ENCODE measurements around the gene PPFIA3. TPM values are rescaled to one million over a fixed set of nuclear protein-coding genes. Genes with fewer than 3 reads are reported as not detected.

Gene PPFIA3
- total and polyA plus RNA-seq, 8 donors: 0.45 to 19.7 (median 7.6) TPM

DNA sequence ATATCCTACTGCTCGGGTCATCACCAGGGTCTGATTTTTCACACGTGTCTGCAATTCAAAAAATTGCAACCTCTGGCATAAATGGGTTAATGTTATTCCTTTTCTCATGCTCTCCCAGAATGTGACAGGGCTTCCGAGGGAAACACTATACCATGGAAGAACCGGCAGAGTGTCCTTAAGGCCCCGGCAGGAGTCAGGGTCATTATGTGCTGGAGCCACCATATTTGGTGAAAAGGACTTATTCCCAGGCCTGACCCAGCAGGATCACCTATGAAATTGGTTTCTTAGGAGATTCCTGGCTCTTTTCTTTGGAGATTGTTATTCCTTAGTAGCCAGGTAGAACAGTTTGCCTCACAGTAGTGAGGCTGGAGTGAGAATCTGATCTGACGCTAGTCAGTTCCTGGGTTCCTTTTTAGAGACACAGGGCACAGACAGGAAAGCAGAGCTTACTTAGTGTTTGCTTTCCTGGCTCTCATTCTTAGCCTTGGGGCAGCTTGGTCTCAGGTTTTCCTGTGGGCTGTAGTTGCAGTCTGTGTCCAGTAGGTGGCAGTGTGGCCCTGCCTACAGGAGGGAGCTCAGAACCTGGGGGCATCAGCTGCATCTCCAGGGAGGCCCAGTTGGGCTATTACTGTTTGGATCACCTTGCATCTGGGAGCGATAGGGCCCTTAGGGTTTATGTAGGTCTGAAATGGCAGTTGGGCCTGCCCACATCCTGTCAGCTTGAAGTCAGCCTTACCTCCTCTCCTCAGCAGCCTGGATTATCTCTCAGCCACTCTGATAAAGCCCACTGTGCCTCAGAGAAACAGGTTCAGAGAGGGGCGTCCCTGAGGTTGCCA, 21.7 kb upstream of the PPFIA3 start:
- Histone ChIP-seq H3K36me3 (peaks cover 90 to 100% (median 99%) of the 10 kb centered on the region in 4 donors), H3K9me3 (no peaks in the 10 kb centered on the region), H3K4me3 (no peak overlapping the region), H3K27ac (peak overlapping the region in 3 of 5 donors; percentile 7 to 45 (median 29)), H3K27me3 (no peaks in the 10 kb centered on the region), H3K4me1 (peaks cover 0 to 31% (median 25%) of the 10 kb centered on the region in 4 donors)
- TF ChIP-seq EP300 (IDR thresholded peaks at IDR 0.05) (no peak), POLR2AphosphoS5 (IDR thresholded peaks at IDR 0.05) (peak in 1 of 3 donors; percentile 74)
- TF ChIP-seq, protein P1, sequence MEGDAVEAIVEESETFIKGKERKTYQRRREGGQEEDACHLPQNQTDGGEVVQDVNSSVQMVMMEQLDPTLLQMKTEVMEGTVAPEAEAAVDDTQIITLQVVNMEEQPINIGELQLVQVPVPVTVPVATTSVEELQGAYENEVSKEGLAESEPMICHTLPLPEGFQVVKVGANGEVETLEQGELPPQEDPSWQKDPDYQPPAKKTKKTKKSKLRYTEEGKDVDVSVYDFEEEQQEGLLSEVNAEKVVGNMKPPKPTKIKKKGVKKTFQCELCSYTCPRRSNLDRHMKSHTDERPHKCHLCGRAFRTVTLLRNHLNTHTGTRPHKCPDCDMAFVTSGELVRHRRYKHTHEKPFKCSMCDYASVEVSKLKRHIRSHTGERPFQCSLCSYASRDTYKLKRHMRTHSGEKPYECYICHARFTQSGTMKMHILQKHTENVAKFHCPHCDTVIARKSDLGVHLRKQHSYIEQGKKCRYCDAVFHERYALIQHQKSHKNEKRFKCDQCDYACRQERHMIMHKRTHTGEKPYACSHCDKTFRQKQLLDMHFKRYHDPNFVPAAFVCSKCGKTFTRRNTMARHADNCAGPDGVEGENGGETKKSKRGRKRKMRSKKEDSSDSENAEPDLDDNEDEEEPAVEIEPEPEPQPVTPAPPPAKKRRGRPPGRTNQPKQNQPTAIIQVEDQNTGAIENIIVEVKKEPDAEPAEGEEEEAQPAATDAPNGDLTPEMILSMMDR (IDR thresholded peaks at IDR 0.05): peak in 6 of 7 experiments; percentile 64 to 99 (median 98)
- 34 to 52% (median 38%) methylated on average over 7 to 8 of the region's 8 CpGs for WGBS, 5 donors
- peak; percentile 82 to 90 for DNase-seq
- intact Hi-C loops (cut with DNase I; ENCODE audit: low total_unique reads): loop anchor here (5.0 to 10.0 kb wide), 2 partner anchors 57 to 110 kb away; partner anchors contain the start of genes HRC and TRPM4

DNA sequence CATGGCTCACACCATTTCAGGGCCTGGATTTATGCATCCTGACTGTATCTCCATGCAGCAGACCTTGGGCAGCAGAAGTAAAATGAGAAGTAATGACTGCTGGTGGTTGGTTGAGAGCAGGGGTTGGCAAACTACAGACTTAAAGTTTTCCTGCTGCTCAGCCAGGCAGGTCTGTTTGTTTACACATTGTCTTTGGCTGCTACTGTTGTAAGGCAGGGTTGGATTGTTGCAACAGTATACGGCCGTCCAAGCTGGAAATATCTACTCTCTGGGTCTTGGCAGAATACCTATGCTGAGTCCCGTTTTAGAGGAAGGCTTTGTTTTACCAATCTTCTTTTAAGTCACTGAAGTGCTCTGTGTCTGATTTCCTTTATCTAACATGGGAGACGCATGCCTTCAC, 20.5 kb upstream of the PPFIA3 start:
- intact Hi-C loops (cut with DNase I; ENCODE audit: low total_unique reads): loop anchor here (5.0 to 10.0 kb wide), 2 partner anchors 56 to 109 kb away; partner anchors contain the start of genes HRC and TRPM4
- DNase-seq: peak in 1 of 2 donors; percentile 53
- H3K4me1 ChIP-seq: peaks cover 0 to 31% (median 25%) of the 10 kb centered on the region in 4 donors
- H3K36me3 ChIP-seq: peaks cover 91 to 100% (median 99%) of the 10 kb centered on the region in 4 donors
- 28 to 52% (median 46%) methylated on average over 4 of the region's 4 CpGs for WGBS, 5 donors
- no peaks in the 10 kb centered on the region for H3K9me3 ChIP-seq
- TF ChIP-seq EP300 (IDR thresholded peaks at IDR 0.05) (no peak), POLR2A (IDR thresholded peaks at IDR 0.05) (no peak), POLR2AphosphoS5 (IDR thresholded peaks at IDR 0.05) (no peak)
- TF ChIP-seq, protein P1 (IDR thresholded peaks at IDR 0.05): no peak
- no peak overlapping the region for H3K27ac ChIP-seq
- no peaks in the 10 kb centered on the region for H3K27me3 ChIP-seq
- H3K4me3 ChIP-seq: no peak overlapping the region

GRCh38 chr19:49101160-49101559, 18.2 kb upstream of the PPFIA3 start:
- Histone ChIP-seq H3K9me3 (no peaks in the 10 kb centered on the region), H3K36me3 (peaks cover 95 to 100% (median 99%) of the 10 kb centered on the region in 4 donors), H3K27ac (no peak overlapping the region), H3K27me3 (no peaks in the 10 kb centered on the region), H3K4me3 (no peak overlapping the region), H3K4me1 (peaks cover 0 to 23% (median 18%) of the 10 kb centered on the region in 4 donors)
- TF ChIP-seq, protein P1 (IDR thresholded peaks at IDR 0.05): no peak
- TF ChIP-seq POLR2A (IDR thresholded peaks at IDR 0.05) (no peak), EP300 (IDR thresholded peaks at IDR 0.05) (no peak), POLR2AphosphoS5 (IDR thresholded peaks at IDR 0.05) (no peak)
- WGBS, 5 donors: 74 to 83% (median 77%) methylated on average over 12 of the region's 12 CpGs
- no peak for DNase-seq
- intact Hi-C loops (cut with DNase I; ENCODE audit: low total_unique reads): no loop called here

DNA sequence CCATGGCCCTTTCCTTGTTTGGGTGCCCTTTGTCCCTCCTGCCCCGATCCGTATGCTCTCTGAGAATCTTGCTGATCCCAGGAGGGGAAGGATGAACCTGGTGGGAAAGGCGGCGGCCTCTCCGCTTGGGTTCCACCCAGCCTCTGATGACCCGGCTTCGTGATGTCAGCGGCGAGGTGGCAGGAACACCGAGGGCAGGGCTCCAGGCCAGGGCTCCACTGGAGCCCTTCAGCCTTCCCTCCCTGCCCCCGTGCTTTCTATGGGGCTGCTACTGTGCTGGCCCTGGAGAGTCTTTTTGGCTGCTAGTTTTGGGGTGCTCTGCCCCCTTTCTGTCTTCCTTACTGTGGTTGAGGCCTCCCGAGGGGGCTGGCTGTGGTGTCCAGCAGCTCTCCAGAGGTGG, 17.0 kb upstream of the PPFIA3 start:
- Histone ChIP-seq H3K27ac (no peak overlapping the region), H3K36me3 (peaks cover 89 to 100% (median 99%) of the 10 kb centered on the region in 4 donors), H3K9me3 (no peaks in the 10 kb centered on the region), H3K27me3 (no peaks in the 10 kb centered on the region), H3K4me3 (no peak overlapping the region), H3K4me1 (peaks cover 0 to 16% (median 15%) of the 10 kb centered on the region in 4 donors)
- 83 to 92% (median 86%) methylated on average over 4 to 12 of the region's 12 CpGs for WGBS, 5 donors
- TF ChIP-seq EP300 (IDR thresholded peaks at IDR 0.05) (no peak), POLR2A (IDR thresholded peaks at IDR 0.05) (no peak), POLR2AphosphoS5 (IDR thresholded peaks at IDR 0.05) (no peak)
- TF ChIP-seq, protein P1 (IDR thresholded peaks at IDR 0.05): no peak
- intact Hi-C loops (cut with DNase I; ENCODE audit: low total_unique reads): no loop called here
- no peak for DNase-seq
